Stomach (tissue), 4 donors: ENCODE results near the gene SYNDIG1.

ENCODE experiments used
- CTCF ChIP-seq, 7 experiments: fragments of 450-650 bp in 4 of 7; fragments of 200-600 bp in 3 of 7; sonication (generic) in 3 of 7; IDR thresholded peaks; one replicate each; pipeline ENCODE4 v1.5.1; 2016 to 2019; ENCODE audit warnings: antibody characterized with exemption in 7 of 7, control low read depth in 2 of 7, mild to moderate bottlenecking in 1 of 7
- EP300 ChIP-seq: sonication (generic); formaldehyde crosslinking; IDR thresholded peaks from one replicate; pipeline ENCODE4 v1.6.1; 2017; ENCODE audit warnings: antibody characterized with exemption
- POLR2A ChIP-seq, 4 donors: fragments of 450-650 bp; IDR thresholded peaks; one replicate each; pipeline ENCODE4 v1.6.1; 2016; ENCODE audit warnings: antibody characterized with exemption in 4 of 4, control low read depth in 2 of 4, mild to moderate bottlenecking in 1 of 4, moderate library complexity in 1 of 4

- TF ChIP-seq CTCF (IDR thresholded peaks at IDR 0.05) (no peak), EP300 (no peak), POLR2A (IDR thresholded peaks at IDR 0.05) (no peak)
Measured at GRCh38 chr20:24542721-24543120, 73.3 kb downstream of the SYNDIG1 start.
